Measurements from ENCODE around the gene DPYSL3. TPM values are rescaled to one million over a fixed set of nuclear protein-coding genes. Genes with fewer than 3 reads are reported as not detected.

Gene DPYSL3
- total RNA-seq, 1 donor from 2014 or later: 414 TPM

- Mint-ChIP-seq H3K4me1 (peaks cover 35% of the 10 kb centered on the region), H3K27me3 (ENCODE audit: insufficient read depth, low read depth) (peaks cover 2% of the 10 kb centered on the region), H3K9me3 (peaks cover 2% of the 10 kb centered on the region), H3K36me3 (peaks cover 12% of the 10 kb centered on the region), H3K4me3 (no peak overlapping the region), H3K27ac (no peak overlapping the region)
- DNase-seq (ENCODE audit: low spot score): no peak
- H3K4me2 ChIP-seq: no peak overlapping the region
- no peak overlapping the region for H3K4me3 ChIP-seq
- no peaks in the 10 kb centered on the region for H3K27me3 ChIP-seq
- H3K4me1 ChIP-seq: peaks cover 50% of the 10 kb centered on the region
- peaks cover 14% of the 10 kb centered on the region for H4K20me1 ChIP-seq (ENCODE audit: low read depth)
- H2AFZ ChIP-seq (replicated peaks): no peak overlapping the region
- no peaks in the 10 kb centered on the region for H3K36me3 ChIP-seq
- no peak for TF ChIP-seq EZH2 (IDR thresholded peaks at IDR 0.05)
- no peak for TF ChIP-seq CTCF (IDR thresholded peaks at IDR 0.05)
- no peak for TF ChIP-seq EZH2phosphoT487 (IDR thresholded peaks at IDR 0.05)
- no peaks in the 10 kb centered on the region for H3K9me3 ChIP-seq (ENCODE audit: low read depth)
- peaks cover 52% of the 10 kb centered on the region for H3F3A ChIP-seq (ENCODE audit: low read depth)
- H3K9ac ChIP-seq: no peak overlapping the region
- H3K27ac ChIP-seq: no peak overlapping the region
- no peaks in the 10 kb centered on the region for H3K79me2 ChIP-seq (ENCODE audit: low read depth)
Measured at GRCh38 chr5:147387109-147387508, 122.8 kb downstream of the DPYSL3 start.

GRCh38 chr5:147384346-147385193 is 125.3 kb downstream of the DPYSL3 start:
- H3F3A ChIP-seq (ENCODE audit: low read depth): peaks cover 28% of the 10 kb centered on the region
- no peaks in the 10 kb centered on the region for H3K27me3 ChIP-seq
- no peak overlapping the region for H3K27ac Mint-ChIP-seq
- peaks cover 16% of the 10 kb centered on the region for H3K9me3 Mint-ChIP-seq
- peaks cover 3% of the 10 kb centered on the region for H3K36me3 Mint-ChIP-seq
- peaks cover 41% of the 10 kb centered on the region for H3K4me1 ChIP-seq
- peak; percentile 46 for DNase-seq (ENCODE audit: low spot score)
- H3K27ac ChIP-seq: peak overlapping the region; percentile 5
- H3K4me2 ChIP-seq: peak overlapping the region; percentile 22
- TF ChIP-seq CTCF (IDR thresholded peaks at IDR 0.05): no peak
- no peak for TF ChIP-seq EZH2 (IDR thresholded peaks at IDR 0.05)
- no peak for TF ChIP-seq EZH2phosphoT487 (IDR thresholded peaks at IDR 0.05)
- no peak overlapping the region for H2AFZ ChIP-seq (replicated peaks)
- no peak overlapping the region for H3K4me3 ChIP-seq
- no peaks in the 10 kb centered on the region for H3K27me3 Mint-ChIP-seq (ENCODE audit: insufficient read depth, low read depth)
- H3K36me3 ChIP-seq: no peaks in the 10 kb centered on the region
- H3K9ac ChIP-seq: no peak overlapping the region
- peaks cover 14% of the 10 kb centered on the region for H4K20me1 ChIP-seq (ENCODE audit: low read depth)
- H3K4me3 Mint-ChIP-seq: no peak overlapping the region
- no peaks in the 10 kb centered on the region for H3K9me3 ChIP-seq (ENCODE audit: low read depth)
- peaks cover 35% of the 10 kb centered on the region for H3K4me1 Mint-ChIP-seq
- no peaks in the 10 kb centered on the region for H3K79me2 ChIP-seq (ENCODE audit: low read depth)

- H3K36me3 Mint-ChIP-seq: peaks cover 11% of the 10 kb centered on the region
- Histone ChIP-seq H3K27me3 (no peaks in the 10 kb centered on the region), H3F3A (ENCODE audit: low read depth) (peaks cover 10% of the 10 kb centered on the region), H3K4me2 (no peak overlapping the region), H3K4me3 (no peak overlapping the region), H3K36me3 (peaks cover 5% of the 10 kb centered on the region), H3K27ac (no peak overlapping the region), H3K4me1 (peaks cover 31% of the 10 kb centered on the region), H4K20me1 (ENCODE audit: low read depth) (no peaks in the 10 kb centered on the region), H3K9me3 (ENCODE audit: low read depth) (peaks cover 8% of the 10 kb centered on the region), H3K79me2 (ENCODE audit: low read depth) (no peaks in the 10 kb centered on the region), H2AFZ (replicated peaks) (peak overlapping the region; percentile 73), H3K9ac (no peak overlapping the region)
- H3K27ac Mint-ChIP-seq: no peak overlapping the region
- no peak for DNase-seq (ENCODE audit: low spot score)
- peaks cover 29% of the 10 kb centered on the region for H3K9me3 Mint-ChIP-seq
- H3K4me3 Mint-ChIP-seq: no peak overlapping the region
- no peaks in the 10 kb centered on the region for H3K27me3 Mint-ChIP-seq (ENCODE audit: insufficient read depth, low read depth)
- H3K4me1 Mint-ChIP-seq: peaks cover 19% of the 10 kb centered on the region
- no peak for TF ChIP-seq EZH2phosphoT487 (IDR thresholded peaks at IDR 0.05)
- TF ChIP-seq EZH2 (IDR thresholded peaks at IDR 0.05): no peak
- no peak for TF ChIP-seq CTCF (IDR thresholded peaks at IDR 0.05)
Measured at GRCh38 chr5:147382776-147383175, 127.1 kb downstream of the DPYSL3 start.

All from neural progenitor cell (in vitro differentiated cells).